ENCODE data around the gene UNKL. TPM values are rescaled to one million over a fixed set of nuclear protein-coding genes. Genes with fewer than 3 reads are reported as not detected.

Gene UNKL
- total and polyA plus RNA-seq, 2 of the 8 experiments (the other 6 are each of a cell fraction or from before 2014, with no cell fraction given), result 25.1 to 31.8 TPM

DNA sequence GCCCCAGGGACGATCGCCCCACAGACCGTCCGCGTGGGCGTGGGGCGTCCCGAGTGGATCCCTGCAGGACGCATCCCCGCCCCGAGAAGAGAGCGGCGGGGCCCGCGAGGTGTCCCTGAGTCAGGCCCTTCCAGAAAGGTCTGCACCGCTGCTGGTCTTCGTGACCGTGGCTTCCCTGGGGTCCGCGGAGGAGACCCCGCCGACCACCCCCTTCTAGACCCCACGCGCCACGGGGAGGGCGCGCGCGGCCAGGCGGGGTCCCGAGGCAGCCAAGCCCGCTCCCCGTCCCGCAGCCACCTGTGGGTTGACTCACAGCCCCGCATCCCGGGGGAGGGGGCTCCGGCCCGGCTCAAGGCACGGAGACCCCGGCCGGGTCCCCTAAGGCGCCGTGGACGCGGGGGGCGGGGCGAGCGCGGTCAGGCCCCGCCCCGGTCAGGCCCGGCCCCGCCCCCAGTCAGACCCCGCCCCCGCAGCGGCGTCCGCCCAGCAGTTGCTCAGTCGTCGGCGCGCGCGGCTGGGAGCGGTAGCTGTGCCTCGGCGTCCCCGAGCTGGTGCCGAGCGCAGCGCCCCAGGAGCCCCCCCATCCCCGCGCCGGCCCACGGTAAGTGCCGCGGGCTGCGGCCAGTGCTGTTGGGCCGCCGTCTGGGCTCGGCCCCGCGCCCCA, 81.2 kb downstream of the UNKL start, which contains the start of gene BAIAP3 (continued):
- TF ChIP-seq FOSL1 (IDR thresholded peaks at IDR 0.05; ENCODE audit: insufficient read depth, low read depth, low read length) (no peak), KDM1A (IDR thresholded peaks at IDR 0.05; ENCODE audit: borderline replicate concordance, low read length) (no peak), NRF1 (IDR thresholded peaks at IDR 0.05; ENCODE audit: low read depth, low read length) (no peak), SP1 (IDR thresholded peaks at IDR 0.05; ENCODE audit: low read depth, low read length) (no peak), CBX5 (IDR thresholded peaks at IDR 0.05; ENCODE audit: low read depth, low read length) (no peak), SP2 (IDR thresholded peaks at IDR 0.05; ENCODE audit: low read length) (no peak), CTBP2 (IDR thresholded peaks at IDR 0.05; ENCODE audit: borderline replicate concordance, insufficient read depth, insufficient read length, low read length) (no peak), EGR1 (IDR thresholded peaks at IDR 0.05; ENCODE audit: borderline replicate concordance, low read depth, low read length) (peak; percentile 9; the same call in 1 of the 2 replicates), HDAC6 (IDR thresholded peaks at IDR 0.05; ENCODE audit: low read depth, low read length) (no peak), TEAD4 (IDR thresholded peaks at IDR 0.05; ENCODE audit: low read depth, low read length) (no peak), SUZ12 (IDR thresholded peaks at IDR 0.05; ENCODE audit: low read length) (no peak), JUND (IDR thresholded peaks at IDR 0.05; ENCODE audit: low read length) (no peak), PHF8 (conservative IDR thresholded peaks at IDR 0.05; ENCODE audit: low read depth, low read length) (peak; percentile 57), SP4 (IDR thresholded peaks at IDR 0.05; ENCODE audit: low read length) (no peak), SRF (IDR thresholded peaks at IDR 0.05; ENCODE audit: low read depth, low read length) (no peak), RAD21 (IDR thresholded peaks at IDR 0.05 in 1 of 2, conservative IDR thresholded peaks at IDR 0.05 in 1 of 2; ENCODE audit: low read depth in 2 of 2, low read length in 2 of 2) (no peak), EP300 (IDR thresholded peaks at IDR 0.05; ENCODE audit: borderline replicate concordance in 1 of 2, low read depth in 2 of 2, low read length in 2 of 2) (no peak), TCF12 (IDR thresholded peaks at IDR 0.05; ENCODE audit: low read depth, low read length) (no peak), POLR2A (IDR thresholded peaks at IDR 0.05; ENCODE audit: control extremely low read depth in 1 of 2, low read depth in 2 of 2, low read length in 2 of 2) (peak in 1 of 2 experiments; percentile 62; a peak in 1 of 3 replicates)
- TF ChIP-seq, protein P1, sequence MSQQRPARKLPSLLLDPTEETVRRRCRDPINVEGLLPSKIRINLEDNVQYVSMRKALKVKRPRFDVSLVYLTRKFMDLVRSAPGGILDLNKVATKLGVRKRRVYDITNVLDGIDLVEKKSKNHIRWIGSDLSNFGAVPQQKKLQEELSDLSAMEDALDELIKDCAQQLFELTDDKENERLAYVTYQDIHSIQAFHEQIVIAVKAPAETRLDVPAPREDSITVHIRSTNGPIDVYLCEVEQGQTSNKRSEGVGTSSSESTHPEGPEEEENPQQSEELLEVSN (IDR thresholded peaks at IDR 0.05), result no peak
- TF ChIP-seq, protein P2, sequence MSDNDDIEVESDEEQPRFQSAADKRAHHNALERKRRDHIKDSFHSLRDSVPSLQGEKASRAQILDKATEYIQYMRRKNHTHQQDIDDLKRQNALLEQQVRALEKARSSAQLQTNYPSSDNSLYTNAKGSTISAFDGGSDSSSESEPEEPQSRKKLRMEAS (IDR thresholded peaks at IDR 0.05), result no peak
- TF ChIP-seq, protein P3, sequence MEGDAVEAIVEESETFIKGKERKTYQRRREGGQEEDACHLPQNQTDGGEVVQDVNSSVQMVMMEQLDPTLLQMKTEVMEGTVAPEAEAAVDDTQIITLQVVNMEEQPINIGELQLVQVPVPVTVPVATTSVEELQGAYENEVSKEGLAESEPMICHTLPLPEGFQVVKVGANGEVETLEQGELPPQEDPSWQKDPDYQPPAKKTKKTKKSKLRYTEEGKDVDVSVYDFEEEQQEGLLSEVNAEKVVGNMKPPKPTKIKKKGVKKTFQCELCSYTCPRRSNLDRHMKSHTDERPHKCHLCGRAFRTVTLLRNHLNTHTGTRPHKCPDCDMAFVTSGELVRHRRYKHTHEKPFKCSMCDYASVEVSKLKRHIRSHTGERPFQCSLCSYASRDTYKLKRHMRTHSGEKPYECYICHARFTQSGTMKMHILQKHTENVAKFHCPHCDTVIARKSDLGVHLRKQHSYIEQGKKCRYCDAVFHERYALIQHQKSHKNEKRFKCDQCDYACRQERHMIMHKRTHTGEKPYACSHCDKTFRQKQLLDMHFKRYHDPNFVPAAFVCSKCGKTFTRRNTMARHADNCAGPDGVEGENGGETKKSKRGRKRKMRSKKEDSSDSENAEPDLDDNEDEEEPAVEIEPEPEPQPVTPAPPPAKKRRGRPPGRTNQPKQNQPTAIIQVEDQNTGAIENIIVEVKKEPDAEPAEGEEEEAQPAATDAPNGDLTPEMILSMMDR (IDR thresholded peaks at IDR 0.05; ENCODE audit: control extremely low read depth in 1 of 3, insufficient read depth in 1 of 3, low read depth in 1 of 3, low read length in 3 of 3), result no peak
